Astrocyte of the cerebellum (primary cell): ENCODE results near the gene TNS3.

Experiments used
- DNase-seq: peaks from one replicate; pipeline ENCODE4 v3.0.0-alpha.2; 2011; ENCODE audit warnings: low read depth
- H3K4me3 ChIP-seq: 2 replicates; pipeline ENCODE4 v1.5.1; 2011; ENCODE audit warnings: mild to moderate bottlenecking, low read depth, low read length, moderate library complexity
- in situ Hi-C: cut with HindIII; loops from 2 replicates; pipeline ENCODE4 v1.10.0; 2017; ENCODE audit warnings: low sequenced_read_pairs
- TF ChIP-seq, protein P1 (sequence below): IDR thresholded peaks from 2 replicates; pipeline ENCODE4 v1.5.1; 2012; ENCODE audit warnings: low read length, low read depth, moderate library complexity, mild to moderate bottlenecking; ENCODE audit errors: missing control alignments

TNS3 gene

DNA sequence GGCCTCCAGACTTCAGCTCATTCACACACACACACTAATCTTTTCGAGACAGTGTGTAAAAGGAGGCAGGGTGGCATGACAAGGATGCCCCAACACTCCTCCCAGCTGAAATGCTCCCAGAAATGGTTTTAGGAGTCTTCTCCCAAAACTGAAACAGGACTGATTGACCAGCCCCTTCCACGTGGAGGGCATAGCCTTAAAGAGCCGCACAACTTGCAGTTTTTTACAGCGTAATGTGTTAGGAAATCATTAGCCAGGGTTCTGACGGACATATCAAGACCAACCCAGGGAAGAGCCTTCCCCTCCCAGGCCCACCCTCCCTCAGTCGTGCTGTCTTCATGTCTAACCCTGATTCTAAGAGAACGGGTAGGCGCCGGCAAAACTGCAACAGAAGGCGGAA, 224.6 kb downstream of the TNS3 start:
- TF ChIP-seq, protein P1, sequence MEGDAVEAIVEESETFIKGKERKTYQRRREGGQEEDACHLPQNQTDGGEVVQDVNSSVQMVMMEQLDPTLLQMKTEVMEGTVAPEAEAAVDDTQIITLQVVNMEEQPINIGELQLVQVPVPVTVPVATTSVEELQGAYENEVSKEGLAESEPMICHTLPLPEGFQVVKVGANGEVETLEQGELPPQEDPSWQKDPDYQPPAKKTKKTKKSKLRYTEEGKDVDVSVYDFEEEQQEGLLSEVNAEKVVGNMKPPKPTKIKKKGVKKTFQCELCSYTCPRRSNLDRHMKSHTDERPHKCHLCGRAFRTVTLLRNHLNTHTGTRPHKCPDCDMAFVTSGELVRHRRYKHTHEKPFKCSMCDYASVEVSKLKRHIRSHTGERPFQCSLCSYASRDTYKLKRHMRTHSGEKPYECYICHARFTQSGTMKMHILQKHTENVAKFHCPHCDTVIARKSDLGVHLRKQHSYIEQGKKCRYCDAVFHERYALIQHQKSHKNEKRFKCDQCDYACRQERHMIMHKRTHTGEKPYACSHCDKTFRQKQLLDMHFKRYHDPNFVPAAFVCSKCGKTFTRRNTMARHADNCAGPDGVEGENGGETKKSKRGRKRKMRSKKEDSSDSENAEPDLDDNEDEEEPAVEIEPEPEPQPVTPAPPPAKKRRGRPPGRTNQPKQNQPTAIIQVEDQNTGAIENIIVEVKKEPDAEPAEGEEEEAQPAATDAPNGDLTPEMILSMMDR = no peak
- H3K4me3 ChIP-seq = no peak overlapping the region
- in situ Hi-C loops = no loop called here
- DNase-seq = no peak

DNA sequence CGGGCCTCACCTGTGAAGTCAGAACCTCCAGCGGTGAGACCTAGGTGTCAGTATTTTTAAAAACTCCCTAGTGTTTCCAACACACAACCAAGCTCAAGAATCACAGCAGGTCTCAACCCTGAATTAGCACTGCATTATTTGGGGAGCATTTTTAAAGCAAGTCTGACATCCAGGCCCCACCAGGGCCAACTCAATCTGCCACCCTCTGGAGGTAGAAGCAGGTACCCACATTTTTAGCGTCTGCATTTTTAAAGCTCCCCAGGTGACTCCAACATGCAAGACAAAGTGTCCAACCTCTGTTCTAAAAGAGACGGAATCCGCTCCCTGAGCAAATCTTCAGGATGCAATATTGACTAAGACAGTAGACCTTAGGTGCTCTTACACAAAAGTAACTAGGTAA, 225.7 kb downstream of the TNS3 start:
- no peak for DNase-seq
- TF ChIP-seq, protein P1 = no peak
- no peak overlapping the region for H3K4me3 ChIP-seq
- in situ Hi-C loops = no loop called here

DNA sequence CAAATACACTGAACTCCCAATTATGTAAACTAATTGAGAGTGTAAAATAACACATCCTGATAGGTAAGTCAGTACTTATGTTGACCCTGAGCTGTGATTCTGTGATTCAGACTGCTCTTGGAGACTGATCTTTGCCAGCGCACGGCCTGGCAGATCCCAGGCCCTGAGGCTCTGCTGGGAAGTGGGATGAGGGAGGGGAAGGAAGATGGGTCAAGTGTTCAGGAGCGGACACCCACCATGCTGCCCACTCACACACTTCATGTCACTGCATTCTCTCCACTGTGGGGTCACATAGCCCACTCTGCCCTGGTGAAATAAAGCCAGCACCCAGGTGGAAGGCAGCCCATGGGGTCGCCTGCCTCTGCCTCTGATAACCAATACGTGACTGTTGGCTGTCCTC, 226.2 kb downstream of the TNS3 start:
- TF ChIP-seq, protein P1 = no peak
- in situ Hi-C loops = no loop called here
- H3K4me3 ChIP-seq = no peak overlapping the region
- DNase-seq = no peak

DNA sequence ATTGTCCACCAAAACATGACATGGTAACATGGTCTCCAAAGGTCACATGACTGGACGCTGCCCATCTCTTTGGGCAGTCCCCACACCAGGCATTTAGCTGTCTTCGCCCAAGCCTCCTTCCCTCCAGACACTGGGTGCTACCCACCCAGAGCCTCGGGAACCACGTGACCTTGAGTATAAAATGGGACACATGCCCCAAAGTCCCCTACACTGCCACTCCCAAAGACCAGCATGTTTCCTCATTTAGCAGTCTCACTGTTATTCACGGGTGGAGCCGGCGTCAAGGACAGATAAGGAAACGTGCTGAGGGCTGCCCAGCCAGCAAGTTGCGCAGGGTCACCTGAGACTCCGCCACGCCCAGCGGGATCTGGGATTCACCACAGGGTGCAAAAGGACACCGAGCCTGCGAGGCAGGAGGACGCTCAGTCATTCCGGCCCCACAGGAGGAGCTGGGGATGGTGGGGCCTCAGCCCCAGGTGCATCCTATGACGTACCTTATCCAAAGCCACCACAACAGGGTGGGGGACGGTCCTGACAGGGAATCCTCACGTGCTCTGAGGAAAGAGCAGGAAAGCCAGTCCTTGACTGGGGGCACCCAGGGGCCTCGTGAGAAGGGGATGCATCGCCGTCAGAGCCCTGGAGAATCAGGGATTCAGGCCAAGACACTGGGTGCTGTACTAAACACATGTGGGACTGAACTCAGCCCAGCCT, 226.9 kb downstream of the TNS3 start:
- TF ChIP-seq, protein P1 = no peak
- no peak for DNase-seq
- no peak overlapping the region for H3K4me3 ChIP-seq
- in situ Hi-C loops = no loop called here

DNA sequence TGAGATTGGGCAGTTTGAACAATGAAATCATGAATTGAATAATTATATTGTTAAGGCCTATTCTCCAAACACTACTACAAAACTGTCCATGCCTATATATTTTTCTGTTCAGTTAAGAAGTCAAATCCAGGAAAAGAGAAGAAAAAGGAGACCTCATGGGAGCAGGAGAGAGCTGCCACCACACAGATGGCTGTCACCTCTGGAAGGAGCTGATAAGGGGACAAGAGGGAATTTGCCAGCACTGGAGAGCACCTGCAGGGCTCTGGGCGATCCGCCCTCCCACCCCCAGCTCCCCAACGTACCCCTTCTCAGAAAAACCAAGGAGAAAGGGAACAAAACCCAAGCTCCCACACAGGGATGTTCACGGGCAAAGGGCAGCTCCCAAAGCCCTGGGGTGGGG, 227.8 kb downstream of the TNS3 start:
- H3K4me3 ChIP-seq = no peak overlapping the region
- TF ChIP-seq, protein P1 = no peak
- no peak for DNase-seq
- in situ Hi-C loops = no loop called here

DNA sequence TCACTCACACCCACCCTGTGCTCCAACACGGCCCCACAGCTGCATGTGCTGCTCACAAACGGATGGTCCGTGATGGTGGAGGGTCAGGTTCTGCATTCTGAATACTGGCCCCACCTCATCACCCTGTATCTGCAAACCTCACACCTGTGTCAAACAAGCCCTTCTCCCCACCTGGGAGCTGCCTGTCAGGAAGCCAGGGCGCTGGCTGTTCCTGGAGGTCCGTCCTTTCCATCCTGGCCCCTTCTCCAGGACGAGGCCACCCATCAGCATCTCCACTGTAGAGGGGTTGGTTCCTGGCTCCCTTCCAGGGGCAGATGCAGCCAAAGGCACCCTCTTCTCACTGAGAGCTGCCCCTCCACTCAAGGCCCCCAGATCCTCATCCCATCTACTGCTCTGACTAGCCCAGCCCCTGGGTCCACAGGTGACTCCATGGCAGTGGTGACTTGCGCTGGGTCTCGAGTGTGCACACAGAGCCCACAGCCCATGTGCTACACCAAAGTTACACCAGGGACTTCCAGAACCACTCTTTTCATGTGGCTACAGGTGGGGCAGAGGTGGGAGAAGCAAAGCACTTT, 229.4 kb downstream of the TNS3 start:
- no peak overlapping the region for H3K4me3 ChIP-seq
- TF ChIP-seq, protein P1 = no peak
- in situ Hi-C loops = no loop called here
- DNase-seq = no peak
